GM18505 (cell line): ENCODE data around the gene CFAP70.

ENCODE experiments used
- ATAC-seq: cut with Tn5 transposase; IDR thresholded peaks from one replicate; pipeline ENCODE4 v1.9.1; 2021; ENCODE audit not compliant: unreplicated experiment
- POLR2A ChIP-seq: IDR thresholded peaks from 4 replicates; pipeline ENCODE4 v1.6.1; 2011; ENCODE audit warnings: borderline replicate concordance; ENCODE audit not compliant: insufficient read depth, insufficient read length; ENCODE audit errors: extremely low read depth

Gene CFAP70

GRCh38 chr10:73232887-73233286 is 125.8 kb downstream of the CFAP70 start:
- no peak for TF ChIP-seq POLR2A
- no peak for ATAC-seq

GRCh38 chr10:73229567-73229966 is 129.1 kb downstream of the CFAP70 start:
- TF ChIP-seq POLR2A = no peak
- no peak for ATAC-seq

GRCh38 chr10:73228247-73228646 is 130.4 kb downstream of the CFAP70 start:
- no peak for ATAC-seq
- no peak for TF ChIP-seq POLR2A

- no peak for TF ChIP-seq POLR2A
- ATAC-seq = no peak
These were observed 132.0 kb downstream of the CFAP70 start for GRCh38 chr10:73226663-73227062.

- ATAC-seq = no peak
- TF ChIP-seq POLR2A = no peak
These were observed 133.1 kb downstream of the CFAP70 start for GRCh38 chr10:73225518-73225917.

GRCh38 chr10:73220989-73221388 is 137.7 kb downstream of the CFAP70 start:
- TF ChIP-seq POLR2A = no peak
- ATAC-seq = no peak

- no peak for ATAC-seq
- no peak for TF ChIP-seq POLR2A
These were observed 139.3 kb downstream of the CFAP70 start for GRCh38 chr10:73219384-73219783.

GRCh38 chr10:73218431-73219191 is 140.1 kb downstream of the CFAP70 start:
- TF ChIP-seq POLR2A = no peak
- ATAC-seq = no peak

GRCh38 chr10:73217628-73218027 is 141.0 kb downstream of the CFAP70 start:
- no peak for ATAC-seq

GRCh38 chr10:73215749-73216148 is 142.9 kb downstream of the CFAP70 start:
- no peak for TF ChIP-seq POLR2A
- no peak for ATAC-seq

More at GRCh38 chr10:73217628-73218027, 141.0 kb downstream of the CFAP70 start:
- no peak for TF ChIP-seq POLR2A

GRCh38 chr10:73211106-73211811 is 147.4 kb downstream of the CFAP70 start:
- no peak for TF ChIP-seq POLR2A
- no peak for ATAC-seq

- ATAC-seq = no peak
- no peak for TF ChIP-seq POLR2A
These were observed 148.1 kb downstream of the CFAP70 start for GRCh38 chr10:73210395-73211105.

- no peak for TF ChIP-seq POLR2A
- ATAC-seq = no peak
These were observed 149.0 kb downstream of the CFAP70 start for GRCh38 chr10:73209705-73210104.

GRCh38 chr10:73207883-73208282 is 150.8 kb downstream of the CFAP70 start:
- no peak for ATAC-seq
- TF ChIP-seq POLR2A = no peak

GRCh38 chr10:73206385-73206784 is 152.3 kb downstream of the CFAP70 start:
- no peak for TF ChIP-seq POLR2A
- no peak for ATAC-seq

GRCh38 chr10:73205890-73206289 is 152.8 kb downstream of the CFAP70 start:
- no peak for TF ChIP-seq POLR2A
- ATAC-seq = no peak
